Measurements from ENCODE around the gene PRKAR1B. TPM values are rescaled to one million over a fixed set of nuclear protein-coding genes. Genes with fewer than 3 reads are reported as not detected.
"Not testable (repeated sequence)": the region's sequence is repeated elsewhere in the genome, so short reads cannot be mapped to it uniquely, and the experiment has no call there.

Gene PRKAR1B
- total RNA-seq, 1 donor from 2014 or later: 82.4 TPM

DNA sequence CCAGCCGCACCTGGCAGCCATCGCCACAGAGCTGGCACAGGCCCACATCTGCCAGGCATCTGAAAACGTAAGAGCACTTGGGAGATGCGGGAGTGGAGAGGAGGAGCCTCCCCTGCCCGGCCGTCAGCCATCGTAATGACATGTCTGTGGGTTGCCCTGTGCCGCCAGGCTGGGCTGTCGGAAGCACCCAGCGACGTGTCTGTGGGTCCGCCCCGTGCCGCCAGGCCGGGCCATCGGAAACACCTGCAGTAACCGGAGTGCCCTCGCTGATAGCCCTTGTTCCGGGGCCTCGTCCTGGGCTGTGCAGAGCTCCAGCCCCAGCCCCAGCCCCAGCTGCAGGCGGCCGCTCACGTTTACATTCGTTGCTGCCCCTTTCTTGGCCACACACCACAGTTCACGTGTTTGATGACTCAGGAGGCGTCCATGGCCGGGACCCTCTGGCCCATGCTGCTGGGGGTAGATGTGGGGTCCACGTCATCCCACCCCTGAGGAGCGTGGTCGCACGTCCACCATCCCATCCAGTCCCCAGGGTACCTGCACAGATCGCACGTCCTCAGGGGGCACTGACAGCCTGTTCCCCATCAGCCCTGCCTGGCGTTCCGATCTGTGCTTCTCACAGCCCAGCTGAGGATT, 30.0 kb upstream of the PRKAR1B start:
- no peak for DNase-seq

DNA sequence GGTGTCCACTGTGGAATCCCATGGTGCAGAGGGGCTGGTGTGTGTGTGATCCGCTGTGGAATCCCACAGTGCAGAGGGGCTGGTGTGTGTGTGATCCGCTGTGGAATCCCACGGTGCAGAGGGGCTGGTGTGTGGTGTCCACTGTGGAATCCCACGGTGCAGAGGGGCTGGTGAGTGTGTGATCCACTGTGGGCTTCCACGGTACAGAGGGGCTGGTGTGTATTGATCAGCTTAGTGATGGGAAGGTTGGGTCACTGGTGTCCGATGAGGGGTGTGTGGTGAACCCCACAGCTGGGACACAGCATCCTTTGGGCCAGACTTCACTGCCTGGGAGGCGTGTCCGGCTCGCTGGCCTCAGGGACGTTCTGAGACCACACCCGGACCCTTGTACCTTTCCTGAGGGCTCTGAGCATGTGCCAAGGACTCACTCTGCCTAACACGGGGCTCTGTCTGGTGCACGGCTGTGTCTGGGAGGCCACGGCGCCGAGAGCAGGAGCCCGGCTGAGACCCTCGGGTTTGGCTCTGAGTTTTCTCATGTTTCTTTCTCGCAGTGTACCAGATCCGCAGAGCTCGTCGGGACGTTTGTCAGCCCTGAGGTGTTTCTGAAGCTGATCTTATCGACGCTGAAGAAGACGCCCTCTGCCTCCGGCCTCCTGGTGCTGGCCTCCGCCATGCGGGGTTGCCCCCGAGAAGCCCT, 29.3 kb upstream of the PRKAR1B start:
- DNase-seq: no peak

DNA sequence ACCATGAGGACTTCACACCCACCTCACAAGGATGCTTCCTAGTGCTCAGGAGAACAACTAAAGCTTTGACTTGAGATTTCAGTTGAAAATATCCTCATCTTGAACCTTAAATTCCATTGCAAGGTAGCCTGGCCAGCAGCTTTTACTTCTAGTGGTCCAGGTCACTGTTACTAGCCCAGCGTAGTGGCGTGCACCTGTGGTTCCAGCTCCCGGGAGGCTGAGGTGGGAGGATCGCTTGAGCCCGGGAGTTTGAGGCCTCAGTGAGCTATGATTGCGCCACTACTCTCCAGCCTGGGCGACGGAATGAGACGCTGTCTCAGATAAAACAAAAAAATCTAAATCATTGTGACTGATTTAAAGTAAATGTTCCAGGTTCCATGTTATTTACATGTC, 28.3 kb upstream of the PRKAR1B start:
- no peak for DNase-seq

DNA sequence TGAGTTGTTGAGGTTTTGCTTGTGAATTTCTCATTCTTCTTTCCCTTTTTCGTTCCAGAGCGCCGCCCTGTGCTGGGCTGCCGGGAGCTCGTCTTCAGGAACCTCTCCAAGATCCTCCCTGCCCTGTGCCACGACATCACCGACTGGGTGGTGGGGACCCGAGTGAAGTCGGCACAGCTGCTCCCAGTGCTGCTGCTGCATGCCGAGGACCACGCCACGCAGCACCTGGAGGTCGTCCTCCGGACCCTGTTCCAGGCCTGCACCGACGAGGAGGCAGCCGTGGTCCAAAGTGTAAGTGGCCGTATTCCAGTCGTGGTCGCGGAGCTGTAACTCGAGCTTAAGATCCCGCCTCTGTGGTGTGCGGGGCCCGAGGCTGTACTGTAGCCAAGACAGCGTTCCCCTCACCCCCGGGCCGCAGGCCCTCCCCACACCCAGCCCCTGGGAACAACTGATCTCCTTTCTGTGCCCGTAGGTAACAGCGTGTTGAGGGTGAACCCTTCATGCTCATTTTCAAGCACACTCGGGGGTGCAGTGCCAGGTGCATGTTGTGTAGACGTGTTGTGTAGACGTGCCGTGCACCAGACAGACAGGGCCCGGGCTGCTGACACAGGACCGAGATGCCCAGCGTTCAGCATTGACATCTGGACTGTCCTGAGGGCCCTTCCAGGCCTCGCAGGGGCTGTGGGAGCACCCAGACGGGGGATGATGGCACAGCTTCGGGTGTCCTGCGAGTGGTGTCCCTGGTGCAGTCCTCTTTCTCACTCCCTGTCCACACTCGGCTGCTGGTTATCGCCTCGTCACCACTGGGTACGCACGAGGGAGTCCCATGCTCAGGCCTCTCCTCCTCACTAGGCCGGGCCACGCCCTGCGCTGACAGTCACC, 27.7 kb upstream of the PRKAR1B start:
- no peak for DNase-seq

DNA sequence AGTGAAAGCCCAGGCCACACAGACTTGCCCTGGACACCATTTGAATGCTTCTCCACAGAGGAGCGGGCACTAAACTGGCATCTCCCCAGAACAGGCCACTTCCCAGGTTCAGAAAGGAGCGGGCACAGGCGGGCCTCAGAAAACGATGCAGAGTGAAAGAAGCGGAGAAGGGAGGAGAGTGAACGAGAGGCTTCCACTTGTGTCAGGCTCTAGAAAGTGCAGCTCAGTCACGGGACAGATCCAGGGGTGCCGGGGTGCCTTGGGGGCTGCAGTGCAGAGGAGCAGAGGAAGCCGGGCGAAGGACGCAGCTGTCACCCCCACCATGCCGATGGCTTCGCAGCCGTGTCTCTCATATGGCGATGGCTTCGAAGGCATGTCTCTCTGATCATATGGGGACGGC, 26.1 kb upstream of the PRKAR1B start:
- DNase-seq: no peak

DNA sequence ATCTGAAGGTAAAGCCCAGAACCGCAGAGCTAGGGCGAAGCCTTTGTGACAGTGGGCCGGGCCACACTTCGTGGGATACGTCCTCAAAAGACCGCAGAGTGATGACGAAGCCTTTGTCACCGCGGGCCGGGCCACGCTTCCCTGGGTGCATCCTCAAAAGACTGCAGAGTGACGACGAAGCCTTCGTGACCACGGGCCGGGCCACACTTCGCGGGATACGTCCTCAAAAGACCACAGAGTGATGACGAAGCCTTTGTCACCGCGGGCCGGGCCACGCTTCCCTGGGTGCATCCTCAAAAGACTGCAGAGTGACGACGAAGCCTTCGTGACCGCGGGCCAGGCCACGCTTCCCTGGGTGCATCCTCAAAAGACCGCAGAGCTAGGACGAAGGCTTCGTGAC, 25.2 kb upstream of the PRKAR1B start:
- DNase-seq: not testable (repeated sequence)

DNA sequence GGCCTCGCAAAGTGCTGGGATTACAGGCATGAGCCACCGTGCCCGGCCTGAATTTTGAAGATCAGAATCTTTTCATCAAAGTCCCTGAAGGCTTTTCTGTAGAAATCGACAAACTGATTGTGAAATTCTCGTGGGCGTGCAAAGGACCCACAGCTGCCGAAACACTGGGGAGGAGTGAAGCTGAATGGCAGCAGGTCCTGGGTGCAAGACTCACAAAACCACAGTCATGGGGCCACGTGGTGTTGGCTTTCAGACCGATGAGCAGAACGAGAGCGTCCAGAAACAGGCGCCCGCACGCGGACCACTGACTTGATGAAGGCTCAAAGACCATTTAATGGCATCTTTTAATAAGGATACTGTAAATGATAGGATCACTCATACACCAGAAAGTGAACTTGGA, 24.7 kb upstream of the PRKAR1B start:
- no peak for DNase-seq

DNA sequence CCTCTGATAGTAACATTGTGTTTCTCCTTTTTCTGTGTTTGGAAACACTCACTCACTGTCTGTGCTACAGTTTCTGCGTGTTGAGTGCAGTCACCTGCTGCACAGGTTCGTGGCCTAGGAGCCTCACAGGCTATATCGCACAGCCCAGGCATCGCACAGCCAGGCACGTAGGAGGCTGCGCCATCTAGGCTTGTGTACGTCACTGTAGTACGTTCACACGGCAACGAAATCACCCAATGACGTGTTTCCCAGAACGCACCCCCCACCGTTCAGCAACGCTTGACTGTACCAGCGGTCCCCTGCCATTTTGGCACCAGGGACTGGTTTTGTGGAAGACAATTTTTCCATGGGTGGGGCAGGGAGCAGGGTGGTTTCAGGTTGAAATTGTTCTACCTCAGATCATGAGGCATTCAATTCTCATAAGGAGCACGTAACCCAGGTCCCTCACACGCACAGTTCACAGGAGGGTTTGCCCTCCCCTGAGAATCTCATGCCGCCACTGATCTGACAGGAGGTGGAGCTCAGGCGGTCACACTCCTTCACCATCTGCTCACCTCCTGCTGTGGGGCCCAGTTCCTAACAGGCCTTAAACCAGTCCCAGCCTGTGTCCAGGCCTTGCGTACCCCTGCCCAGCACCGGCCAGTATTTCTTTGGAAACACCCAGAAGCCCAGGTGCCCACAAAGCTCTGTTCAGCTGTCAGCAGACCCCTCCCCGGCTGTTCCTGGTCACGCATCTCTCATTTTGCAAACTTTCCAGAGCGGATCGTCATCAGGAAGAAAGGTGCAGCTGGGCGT, 23.2 kb upstream of the PRKAR1B start:
- DNase-seq: no peak

DNA sequence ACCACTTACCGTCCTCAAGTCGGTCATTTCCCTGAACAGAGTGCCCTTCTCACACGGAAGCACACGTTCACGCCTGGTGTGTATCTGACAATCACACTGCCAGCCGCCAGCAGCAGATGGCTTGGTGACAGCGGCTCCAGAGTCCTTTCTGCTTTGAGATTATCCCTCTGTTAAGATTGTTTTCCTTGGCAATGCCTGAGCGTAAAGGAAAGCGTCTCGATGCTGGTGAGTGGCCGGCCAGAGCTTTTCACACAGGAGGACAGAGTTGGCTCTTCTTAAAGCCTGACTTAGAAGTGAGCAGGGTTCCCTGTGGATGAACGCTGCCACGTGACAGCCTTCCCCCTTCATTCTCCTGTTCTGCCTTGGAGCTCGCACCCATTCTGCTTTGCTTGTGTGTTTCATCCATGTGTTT, 22.1 kb upstream of the PRKAR1B start:
- no peak for DNase-seq

DNA sequence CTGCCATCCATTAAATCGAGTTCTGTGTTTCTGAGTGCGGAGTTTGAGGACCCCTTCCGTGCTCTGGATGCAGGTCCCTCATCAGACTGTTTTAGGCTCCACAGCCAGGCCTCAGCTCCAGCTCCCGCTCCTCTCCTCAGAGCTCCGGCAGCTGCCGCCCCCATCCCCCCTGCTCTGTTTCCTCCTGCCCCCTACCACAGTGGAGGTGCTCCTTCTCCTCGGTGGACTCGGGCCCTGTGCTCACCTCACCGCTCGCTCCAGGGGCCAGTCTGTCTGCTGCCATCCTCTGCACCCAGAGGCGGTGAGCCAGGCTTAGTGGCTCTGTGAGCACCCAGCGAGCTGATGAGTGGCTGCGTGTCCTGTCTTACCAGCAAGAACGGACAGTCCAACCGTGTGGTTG, 21.4 kb upstream of the PRKAR1B start:
- DNase-seq: no peak

DNA sequence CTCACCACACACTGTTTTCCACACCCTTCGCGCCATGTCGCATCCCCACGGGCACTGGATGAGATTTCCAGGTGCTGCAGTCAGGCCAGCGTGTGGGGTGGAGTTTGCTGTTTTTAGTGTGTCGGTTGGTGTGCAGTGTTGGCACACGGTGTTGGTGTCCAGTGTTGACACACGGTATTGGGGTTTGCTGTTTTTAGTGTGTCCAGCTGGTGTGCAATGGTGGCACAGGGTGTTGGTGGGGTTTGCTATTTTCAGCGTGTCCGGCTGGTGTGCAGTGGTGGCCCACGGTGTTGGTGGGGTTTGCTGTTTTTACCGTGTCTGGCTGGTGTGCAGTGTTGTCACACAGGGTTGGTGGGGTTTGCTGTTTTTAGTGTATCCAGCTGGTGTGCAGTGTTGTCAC, 20.1 kb upstream of the PRKAR1B start:
- no peak for DNase-seq

DNA sequence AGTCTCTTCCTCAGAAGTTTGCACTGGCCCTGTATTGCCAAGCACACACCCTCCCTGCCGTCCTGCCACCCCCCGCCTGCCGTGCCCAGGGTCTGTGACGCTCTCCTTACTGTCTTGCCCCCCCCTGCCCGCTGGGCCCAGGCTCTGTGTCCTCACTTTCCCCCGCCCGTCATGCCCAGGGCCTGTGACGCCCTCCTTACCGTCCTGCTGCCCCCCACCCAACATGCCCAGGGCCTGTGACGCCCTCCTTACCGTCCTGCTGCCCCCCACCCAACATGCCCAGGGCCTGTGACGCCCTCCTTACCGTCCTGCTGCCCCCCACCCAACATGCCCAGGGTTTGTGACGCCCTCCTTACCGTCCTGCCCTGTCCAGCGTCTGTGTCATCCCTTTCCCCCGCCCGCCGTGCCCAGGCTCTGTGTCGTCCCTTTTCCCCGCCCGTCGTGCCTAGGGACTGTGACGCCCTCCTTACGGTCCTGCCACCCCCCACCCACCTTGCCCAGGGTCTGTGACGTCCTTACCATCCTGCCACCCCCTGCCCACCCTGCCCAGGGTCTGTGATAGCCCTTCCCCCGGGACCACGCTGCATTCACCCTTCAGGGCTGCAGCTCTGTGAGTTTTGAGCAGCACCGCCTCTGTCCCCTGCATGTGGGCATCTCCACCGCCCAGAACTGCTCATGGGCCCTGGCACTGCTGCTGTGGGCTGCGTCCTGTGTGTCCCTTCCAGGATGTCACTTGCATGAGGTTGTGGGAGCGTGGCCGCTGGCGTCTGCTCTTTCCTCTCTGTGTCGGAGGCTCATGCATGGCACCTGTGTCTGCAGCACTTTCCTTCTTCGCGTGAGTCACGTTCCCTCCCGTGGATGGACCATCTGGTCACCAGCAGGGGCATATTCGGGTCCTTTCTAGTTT, 19.3 kb upstream of the PRKAR1B start:
- DNase-seq: no peak

DNA sequence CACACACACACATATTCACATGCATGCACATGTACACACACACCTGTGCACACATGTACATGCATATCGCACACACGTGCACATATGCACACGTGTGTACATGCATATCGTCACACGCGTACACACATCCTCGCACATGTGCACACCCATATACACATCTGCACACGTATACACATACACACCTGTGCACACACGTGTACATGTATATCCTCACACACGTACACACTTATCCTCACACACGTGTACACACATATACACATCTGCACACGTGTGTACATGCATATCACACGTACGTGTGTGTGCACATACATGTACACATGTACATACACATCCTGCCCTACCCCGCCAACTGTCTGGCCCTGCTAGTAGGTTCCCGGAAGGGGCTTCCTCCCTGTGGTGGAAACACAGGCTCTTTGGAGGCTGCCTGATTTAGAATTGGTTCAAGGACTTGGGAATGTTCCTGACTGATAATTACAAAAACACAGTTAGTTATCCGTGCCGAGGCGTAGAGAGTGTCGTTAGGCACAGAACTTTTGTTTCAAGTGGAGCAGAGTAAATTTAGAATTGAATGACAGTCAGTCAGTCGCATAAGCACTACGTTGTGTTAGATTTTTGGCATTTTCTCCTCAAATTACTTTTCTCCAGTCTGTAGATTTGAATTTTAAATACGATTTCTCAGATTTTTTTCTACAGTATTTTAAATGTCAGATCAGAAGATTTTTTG, 18.5 kb upstream of the PRKAR1B start:
- DNase-seq: no peak

DNA sequence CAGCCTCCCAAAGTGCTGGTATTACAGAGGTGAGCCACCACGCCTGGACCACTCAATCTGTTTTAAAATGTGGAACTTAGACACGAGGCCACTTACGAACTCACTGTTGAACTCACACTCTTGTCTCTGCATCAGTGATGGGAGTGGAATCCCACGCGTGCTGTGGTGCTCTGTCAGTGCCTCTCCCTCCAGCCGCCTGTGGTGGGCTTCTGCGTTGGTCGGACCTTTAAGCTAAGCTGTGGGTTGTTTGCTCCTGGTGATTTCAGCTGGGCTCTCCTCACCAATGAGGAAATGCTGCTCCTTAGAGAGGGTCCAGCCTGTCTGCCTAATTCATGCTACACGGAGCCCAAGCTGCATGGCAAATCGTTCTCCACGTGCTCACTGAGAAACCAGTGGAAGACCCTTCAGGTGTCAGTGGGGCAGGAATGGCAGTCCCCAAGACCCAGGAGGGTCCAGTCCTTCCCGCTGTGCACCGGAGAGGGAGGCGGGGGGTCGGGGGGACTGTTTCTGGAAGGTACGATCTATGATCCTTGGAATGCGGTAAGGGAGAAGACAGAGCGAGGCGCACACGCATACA, 17.9 kb upstream of the PRKAR1B start:
- DNase-seq: no peak

DNA sequence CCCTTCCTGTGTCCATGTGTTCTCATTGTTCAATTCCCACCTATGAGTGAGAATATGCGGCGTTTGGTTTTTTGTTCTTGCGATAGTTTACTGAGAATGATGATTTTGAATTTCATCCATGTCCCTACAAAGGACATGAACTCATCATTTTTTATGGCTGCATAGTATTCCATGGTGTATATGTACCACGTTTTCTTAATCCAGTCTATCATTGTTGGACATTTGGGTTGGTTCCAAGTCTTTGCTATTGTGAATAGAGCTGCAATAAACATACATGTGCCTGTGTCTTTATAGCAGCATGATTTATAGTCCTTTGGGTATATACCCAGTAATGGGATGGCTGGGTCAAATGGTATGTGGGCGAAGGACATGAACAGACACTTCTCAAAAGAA, 17.0 kb upstream of the PRKAR1B start:
- not testable (repeated sequence) for DNase-seq

DNA sequence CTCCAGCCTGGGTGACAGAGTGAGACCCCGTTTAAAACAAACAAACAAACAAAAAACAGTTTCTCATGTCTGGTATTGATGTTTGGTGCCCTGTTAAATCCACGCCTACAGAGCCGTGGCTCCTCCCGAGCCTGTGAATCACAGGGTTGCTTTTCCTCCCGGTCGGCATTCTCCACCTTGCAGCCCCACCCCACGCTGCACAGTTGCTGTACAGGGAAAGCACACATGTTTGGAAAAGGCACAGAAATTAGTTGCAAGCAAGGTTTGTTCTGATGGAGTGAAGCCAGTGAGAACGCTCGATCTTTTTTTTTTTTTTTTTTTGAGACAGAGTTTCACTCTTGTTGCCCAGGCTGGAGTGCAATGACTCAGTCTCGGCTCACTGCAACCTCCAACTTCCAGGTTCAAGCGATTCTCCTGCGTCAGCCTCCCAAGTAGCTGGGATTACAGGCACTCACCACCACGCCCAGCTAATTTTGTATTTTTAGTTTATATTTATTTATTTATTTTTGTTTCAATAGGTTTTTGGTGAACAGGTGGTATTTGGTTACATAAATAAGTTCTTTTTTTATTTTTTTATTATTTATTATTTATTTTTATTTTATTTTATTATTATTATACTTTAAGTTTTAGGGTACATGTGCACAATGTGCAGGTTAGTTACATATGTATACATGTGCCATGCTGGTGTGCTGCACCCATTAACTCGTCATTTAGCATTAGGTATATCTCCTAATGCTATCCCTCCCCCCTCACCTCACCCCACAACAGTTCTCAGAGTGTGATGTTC, 16.5 kb upstream of the PRKAR1B start:
- DNase-seq: not testable (repeated sequence)

DNA sequence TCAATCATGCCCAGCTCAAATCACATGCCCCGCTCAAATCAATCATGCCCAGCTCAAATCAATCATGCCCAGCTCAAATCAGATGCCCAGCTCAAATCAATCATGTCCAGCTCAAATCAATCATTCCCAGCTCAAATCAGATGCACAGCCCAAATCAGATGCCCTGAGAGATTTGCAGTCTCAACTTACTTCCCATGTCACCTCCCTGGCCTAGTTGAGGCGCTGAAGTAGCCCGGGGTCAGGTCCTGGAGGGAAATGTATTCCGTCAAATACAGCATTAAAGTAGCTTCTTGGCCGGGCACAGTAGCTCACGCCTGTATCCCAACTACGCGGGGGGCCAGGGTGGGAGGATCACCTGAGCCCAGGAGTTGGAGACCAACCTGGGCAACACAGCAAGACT, 15.7 kb upstream of the PRKAR1B start:
- no peak for DNase-seq

DNA sequence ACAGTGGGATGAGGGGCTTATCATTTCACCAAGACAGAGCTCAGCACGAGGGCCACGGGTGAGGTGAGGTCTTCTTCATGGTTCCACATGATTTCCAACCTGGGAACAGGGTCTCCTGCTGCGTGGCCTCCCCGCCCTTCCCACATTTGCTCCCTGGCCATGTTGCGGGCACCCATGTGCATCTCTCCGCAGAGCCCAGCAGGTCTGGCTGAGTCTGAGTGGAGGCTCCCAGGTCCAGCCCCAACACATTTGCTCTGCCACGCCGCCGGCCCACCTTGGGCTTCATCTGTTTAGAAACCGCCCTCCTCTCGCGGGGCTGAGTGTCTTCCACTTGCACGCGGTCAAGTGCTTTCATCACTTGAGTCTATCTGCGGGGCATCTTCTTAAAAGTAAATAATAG, 14.8 kb upstream of the PRKAR1B start:
- no peak for DNase-seq

DNA sequence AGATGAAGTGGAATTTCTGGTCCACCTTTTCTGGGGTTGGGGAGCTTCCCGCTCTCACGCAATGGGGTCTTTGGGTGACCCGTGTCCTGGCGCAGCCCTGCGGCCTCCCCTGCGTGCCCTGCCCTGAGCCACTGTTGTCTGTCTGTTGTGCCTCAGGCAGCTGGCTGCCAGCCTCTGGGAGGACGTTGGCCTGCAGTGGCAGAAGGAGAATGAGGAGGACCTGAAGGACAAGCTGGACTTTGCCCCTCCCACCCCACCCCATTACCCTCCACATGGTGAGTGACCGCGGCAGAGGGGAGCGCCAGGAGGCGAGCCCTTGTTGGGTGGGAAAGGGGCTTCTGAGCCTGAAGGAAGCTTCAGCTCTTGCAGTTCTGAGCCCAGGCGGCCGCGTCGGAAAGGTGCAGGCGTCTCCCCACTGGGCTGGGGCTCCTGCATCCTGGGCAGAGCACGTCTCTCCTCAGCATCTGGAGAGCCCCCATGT, 14.2 kb upstream of the PRKAR1B start:
- no peak for DNase-seq

Measured in dermis blood vessel endothelial cell (primary cell).